Mucosa of stomach (tissue), 1 donor: ENCODE data around the gene FAM124A.
A peak's percentile ranks its signal among the peaks of the same experiment; 100 is the strongest.

Source experiments
- H3K27me3 ChIP-seq: one replicate; pipeline ENCODE4 v1.7.0; 2013; ENCODE audit warnings: mild to moderate bottlenecking, low read length; ENCODE audit not compliant: control insufficient read depth, insufficient read depth
- H3K36me3 ChIP-seq: one replicate; pipeline ENCODE4 v1.7.0; 2013; ENCODE audit warnings: low read length; ENCODE audit not compliant: control insufficient read depth, insufficient read depth
- H3K4me1 ChIP-seq: one replicate; pipeline ENCODE4 v1.7.0; 2013; ENCODE audit warnings: mild to moderate bottlenecking, low read length; ENCODE audit not compliant: control insufficient read depth, insufficient read depth
- H3K4me3 ChIP-seq: one replicate; pipeline ENCODE4 v1.7.0; 2013; ENCODE audit warnings: low read length
- H3K9ac ChIP-seq: one replicate; pipeline ENCODE4 v1.7.0; 2013; ENCODE audit warnings: mild to moderate bottlenecking, low read length, moderate library complexity
- H3K9me3 ChIP-seq: one replicate; pipeline ENCODE4 v1.7.0; 2013; ENCODE audit warnings: mild to moderate bottlenecking, low read length, moderate library complexity; ENCODE audit not compliant: control insufficient read depth
- donor health status: Pancreatic carcinoma.

Gene FAM124A

GRCh38 chr13:51194942-51195341 is 27.3 kb upstream of the FAM124A start:
- no peaks in the 10 kb centered on the region for H3K27me3 ChIP-seq
- H3K4me3 ChIP-seq = no peak overlapping the region

GRCh38 chr13:51201886-51202285 is 20.3 kb upstream of the FAM124A start:
- Histone ChIP-seq H3K4me3 (no peak overlapping the region), H3K4me1 (no peaks in the 10 kb centered on the region), H3K9ac (no peak overlapping the region), H3K27me3 (no peaks in the 10 kb centered on the region), H3K36me3 (no peaks in the 10 kb centered on the region), H3K9me3 (no peaks in the 10 kb centered on the region)

More at GRCh38 chr13:51194942-51195341, 27.3 kb upstream of the FAM124A start:
- H3K9ac ChIP-seq = no peak overlapping the region
- no peaks in the 10 kb centered on the region for H3K4me1 ChIP-seq
- H3K9me3 ChIP-seq = no peaks in the 10 kb centered on the region
- H3K36me3 ChIP-seq = no peaks in the 10 kb centered on the region

- Histone ChIP-seq H3K9ac (no peak overlapping the region), H3K4me3 (no peak overlapping the region), H3K27me3 (no peaks in the 10 kb centered on the region), H3K4me1 (no peaks in the 10 kb centered on the region), H3K36me3 (no peaks in the 10 kb centered on the region), H3K9me3 (no peaks in the 10 kb centered on the region)
Observed at GRCh38 chr13:51202477-51203046, 19.6 kb upstream of the FAM124A start.

DNA sequence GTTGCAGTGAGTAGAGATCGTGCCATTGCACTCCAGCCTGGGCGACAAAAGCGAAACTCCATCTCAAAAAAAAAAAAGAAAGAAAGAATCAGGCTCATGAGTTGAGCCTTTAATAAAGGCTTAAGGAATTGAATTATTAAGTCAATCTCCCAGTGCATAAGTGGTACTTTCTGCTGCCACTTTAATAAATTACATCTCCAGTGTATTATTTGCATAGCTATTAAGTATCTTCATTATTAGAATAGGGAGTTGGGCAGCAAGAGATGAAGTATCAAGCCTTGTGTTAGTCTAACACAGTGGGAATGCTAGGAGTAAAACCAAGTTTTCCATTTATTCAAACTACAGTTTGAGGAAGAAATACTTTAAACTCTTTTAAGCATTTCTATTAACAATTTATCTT is 15.6 kb upstream of the FAM124A start:
- no peaks in the 10 kb centered on the region for H3K4me1 ChIP-seq
- no peak overlapping the region for H3K9ac ChIP-seq
- no peaks in the 10 kb centered on the region for H3K27me3 ChIP-seq
- no peaks in the 10 kb centered on the region for H3K36me3 ChIP-seq
- no peaks in the 10 kb centered on the region for H3K9me3 ChIP-seq
- H3K4me3 ChIP-seq = no peak overlapping the region

DNA sequence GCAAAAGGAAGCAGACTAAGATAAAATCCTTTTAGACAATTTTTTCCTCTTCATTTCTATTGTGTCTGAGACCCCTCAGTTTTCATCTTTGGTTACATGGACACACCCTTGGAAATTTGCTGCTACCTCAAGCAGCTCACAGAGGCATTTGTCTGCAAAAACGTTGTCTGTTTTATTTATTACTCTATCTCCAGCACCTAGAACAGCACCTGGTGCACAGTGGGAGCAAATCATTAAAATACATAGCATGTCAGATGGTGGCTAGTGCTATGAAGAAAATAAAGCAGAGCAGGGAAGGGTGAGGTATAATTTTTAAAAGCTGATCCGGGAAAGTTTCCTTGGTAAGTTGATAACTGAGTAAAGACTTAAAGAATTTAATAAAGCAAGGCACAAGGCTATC is 14.3 kb upstream of the FAM124A start:
- no peaks in the 10 kb centered on the region for H3K4me1 ChIP-seq
- no peak overlapping the region for H3K9ac ChIP-seq
- H3K36me3 ChIP-seq = no peaks in the 10 kb centered on the region
- H3K27me3 ChIP-seq = peaks cover 6% of the 10 kb centered on the region
- H3K9me3 ChIP-seq = no peaks in the 10 kb centered on the region
- no peak overlapping the region for H3K4me3 ChIP-seq

DNA sequence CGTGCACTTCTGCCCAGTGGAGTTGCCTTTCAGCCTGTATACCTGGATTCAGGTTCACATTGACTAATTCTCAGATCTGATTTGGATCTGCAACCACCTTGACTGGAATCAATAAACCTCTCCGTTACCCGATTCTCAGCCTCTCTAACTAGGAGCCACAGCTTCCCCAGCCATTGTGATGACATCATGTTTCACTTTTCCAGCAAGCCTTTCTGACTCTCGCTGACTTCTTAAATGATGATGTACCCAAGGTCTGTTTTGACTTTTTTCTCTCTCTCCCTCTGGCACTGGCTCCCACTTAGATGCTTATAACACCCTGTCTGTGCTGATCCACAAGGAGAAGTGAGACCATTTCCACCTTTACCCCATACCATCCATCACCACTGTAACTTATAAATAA is 13.5 kb upstream of the FAM124A start:
- Histone ChIP-seq H3K27me3 (peaks cover 6% of the 10 kb centered on the region), H3K4me1 (no peaks in the 10 kb centered on the region), H3K9me3 (no peaks in the 10 kb centered on the region), H3K9ac (no peak overlapping the region), H3K36me3 (no peaks in the 10 kb centered on the region), H3K4me3 (no peak overlapping the region)

DNA sequence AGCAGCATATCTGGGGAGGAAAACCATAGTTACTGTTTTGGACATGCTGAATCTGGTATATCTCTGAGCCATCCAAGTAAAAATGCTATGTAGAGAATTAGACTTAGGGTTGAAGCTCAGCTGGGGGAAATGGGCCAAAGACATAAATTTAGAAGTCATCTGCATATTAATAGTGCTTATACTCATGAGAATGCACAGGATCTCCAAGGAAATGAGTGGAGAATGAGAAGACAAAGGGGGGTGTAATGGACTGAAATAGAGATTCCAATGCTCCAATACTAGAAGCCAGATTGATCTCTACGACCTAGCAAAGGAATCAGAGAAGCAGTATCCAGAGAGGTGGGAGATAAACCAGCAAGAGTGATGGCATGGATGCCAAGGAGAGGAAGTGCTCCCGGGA is 10.3 kb upstream of the FAM124A start:
- no peaks in the 10 kb centered on the region for H3K4me1 ChIP-seq
- H3K9me3 ChIP-seq = no peaks in the 10 kb centered on the region
- H3K27me3 ChIP-seq = peaks cover 6% of the 10 kb centered on the region
- H3K36me3 ChIP-seq = no peaks in the 10 kb centered on the region
- H3K9ac ChIP-seq = no peak overlapping the region
- no peak overlapping the region for H3K4me3 ChIP-seq

- H3K4me1 ChIP-seq = no peaks in the 10 kb centered on the region
- no peaks in the 10 kb centered on the region for H3K9me3 ChIP-seq
- no peak overlapping the region for H3K9ac ChIP-seq
- H3K27me3 ChIP-seq = peaks cover 6% of the 10 kb centered on the region
- H3K4me3 ChIP-seq = no peak overlapping the region
- H3K36me3 ChIP-seq = no peaks in the 10 kb centered on the region
Observed at GRCh38 chr13:51212758-51213157, 9.4 kb upstream of the FAM124A start.

GRCh38 chr13:51213173-51213728 is 8.9 kb upstream of the FAM124A start:
- no peaks in the 10 kb centered on the region for H3K9me3 ChIP-seq
- no peaks in the 10 kb centered on the region for H3K36me3 ChIP-seq
- H3K4me1 ChIP-seq = no peaks in the 10 kb centered on the region
- peaks cover 6% of the 10 kb centered on the region for H3K27me3 ChIP-seq
- H3K4me3 ChIP-seq = no peak overlapping the region
- no peak overlapping the region for H3K9ac ChIP-seq

GRCh38 chr13:51218626-51219025 is 3.6 kb upstream of the FAM124A start:
- Histone ChIP-seq H3K9ac (no peak overlapping the region), H3K4me1 (peaks cover 7% of the 10 kb centered on the region), H3K4me3 (no peak overlapping the region), H3K27me3 (peaks cover 20% of the 10 kb centered on the region), H3K36me3 (no peaks in the 10 kb centered on the region), H3K9me3 (no peaks in the 10 kb centered on the region)

GRCh38 chr13:51220706-51221105 is 1.5 kb upstream of the FAM124A start:
- Histone ChIP-seq H3K4me1 (peaks cover 7% of the 10 kb centered on the region), H3K9ac (no peak overlapping the region), H3K27me3 (peaks cover 25% of the 10 kb centered on the region), H3K9me3 (no peaks in the 10 kb centered on the region), H3K36me3 (no peaks in the 10 kb centered on the region), H3K4me3 (no peak overlapping the region)

DNA sequence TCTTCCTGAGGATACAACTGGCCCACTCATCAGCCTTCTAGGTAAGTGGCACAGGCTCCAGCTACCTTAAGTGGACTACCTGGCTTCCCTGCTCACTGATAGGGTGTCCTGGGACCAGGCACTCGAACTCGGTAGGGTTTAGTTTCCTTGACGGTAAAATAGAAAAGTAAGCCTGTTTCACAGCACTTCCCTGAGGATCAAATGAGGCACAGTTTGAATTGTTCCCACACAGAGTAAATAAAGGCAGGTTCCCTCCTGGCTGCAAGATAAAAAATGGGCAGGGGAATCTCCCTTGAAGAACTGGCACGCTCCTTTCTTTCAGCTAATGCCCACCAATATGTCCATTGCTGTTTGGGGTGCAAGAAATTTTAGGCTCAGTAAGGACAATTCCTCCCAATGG is 1.1 kb upstream of the FAM124A start:
- H3K4me3 ChIP-seq = no peak overlapping the region

DNA sequence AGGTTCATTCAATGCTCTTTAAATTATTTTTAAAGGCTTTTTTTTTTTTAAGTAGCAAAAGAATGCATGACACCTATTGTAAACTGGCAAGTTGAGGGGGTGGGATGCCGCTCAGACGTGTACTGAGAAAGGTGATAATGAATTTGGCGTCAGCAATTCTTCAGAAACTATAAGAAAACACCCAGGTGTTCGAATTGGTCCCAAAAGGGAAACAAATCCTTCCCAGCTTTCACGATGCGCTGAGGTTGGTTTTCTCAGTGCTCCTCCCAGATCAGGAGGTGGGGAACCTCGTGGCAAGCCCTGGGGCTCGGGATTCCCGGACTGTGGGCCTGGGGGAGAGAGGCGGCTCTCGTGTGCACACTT is 543 bp upstream of the FAM124A start:
- H3K9me3 ChIP-seq = no peaks in the 10 kb centered on the region
- peaks cover 25% of the 10 kb centered on the region for H3K27me3 ChIP-seq
- no peak overlapping the region for H3K4me3 ChIP-seq
- H3K9ac ChIP-seq = peak overlapping the region; percentile 17
- H3K36me3 ChIP-seq = no peaks in the 10 kb centered on the region
- peaks cover 7% of the 10 kb centered on the region for H3K4me1 ChIP-seq

More for the DNA sequence above, 1.1 kb upstream of the FAM124A start:
- Histone ChIP-seq H3K9me3 (no peaks in the 10 kb centered on the region), H3K9ac (no peak overlapping the region), H3K27me3 (peaks cover 25% of the 10 kb centered on the region), H3K36me3 (no peaks in the 10 kb centered on the region), H3K4me1 (peaks cover 7% of the 10 kb centered on the region)
